Body of pancreas (tissue), 4 donors: ENCODE data around the gene MRPL9.

Source experiments
- CTCF ChIP-seq, 7 experiments: fragments of 450-650 bp in 4 of 7; fragments of 200-600 bp in 3 of 7; sonication (generic) in 3 of 7; IDR thresholded peaks; one replicate each; pipeline ENCODE4 v1.5.1; 2016 to 2019; ENCODE audit warnings: antibody characterized with exemption in 7 of 7
- POLR2A ChIP-seq, 3 donors: fragments of 450-650 bp; IDR thresholded peaks; one replicate each; pipeline ENCODE4 v1.6.1; 2016; ENCODE audit warnings: antibody characterized with exemption in 3 of 3, mild to moderate bottlenecking in 2 of 3

- no peak for TF ChIP-seq CTCF (IDR thresholded peaks at IDR 0.05)
- TF ChIP-seq POLR2A (IDR thresholded peaks at IDR 0.05): no peak
Measured at GRCh38 chr1:151811181-151811580, 47.9 kb upstream of the MRPL9 start.
